HG03378 (cell line): ENCODE data around the gene ANKS3.
"Not testable (repeated sequence)": the region's sequence is repeated elsewhere in the genome, so short reads cannot be mapped to it uniquely, and the experiment has no call there.

ENCODE experiments used
- ATAC-seq: cut with Tn5 transposase; IDR thresholded peaks from one replicate; pipeline ENCODE4 v1.9.1; 2021; ENCODE audit warnings: mild to moderate bottlenecking, moderate library complexity; ENCODE audit not compliant: unreplicated experiment

Gene ANKS3

GRCh38 chr16:4651827-4652226 lies 82.2 kb downstream of the ANKS3 start:
- no peak for ATAC-seq

GRCh38 chr16:4650443-4651074 lies 83.5 kb downstream of the ANKS3 start:
- not testable (repeated sequence) for ATAC-seq

- ATAC-seq = no peak
These were observed 84.2 kb downstream of the ANKS3 start for GRCh38 chr16:4649744-4650442.

- no peak for ATAC-seq
These were observed 85.2 kb downstream of the ANKS3 start for GRCh38 chr16:4648917-4649316.

- ATAC-seq = no peak
These were observed 86.5 kb downstream of the ANKS3 start for GRCh38 chr16:4647644-4647980.

- ATAC-seq = no peak
These were observed 87.1 kb downstream of the ANKS3 start for GRCh38 chr16:4646773-4647643.
